GM19438 (cell line): ENCODE data around the gene OPTC.
"Not testable (repeated sequence)": the region's sequence is repeated elsewhere in the genome, so short reads cannot be mapped to it uniquely, and the experiment has no call there.

Source experiments
- ATAC-seq: cut with Tn5 transposase; IDR thresholded peaks from one replicate; pipeline ENCODE4 v1.9.1; 2021; ENCODE audit warnings: low read depth; ENCODE audit not compliant: unreplicated experiment

OPTC gene

GRCh38 chr1:203493901-203494300, at the start of gene OPTC:
Gene OPTC, plus strand, starts transcription at chr1:203494153. Its CDS starts 1,853 bp downstream, at chr1:203496006.
- ATAC-seq = no peak

DNA sequence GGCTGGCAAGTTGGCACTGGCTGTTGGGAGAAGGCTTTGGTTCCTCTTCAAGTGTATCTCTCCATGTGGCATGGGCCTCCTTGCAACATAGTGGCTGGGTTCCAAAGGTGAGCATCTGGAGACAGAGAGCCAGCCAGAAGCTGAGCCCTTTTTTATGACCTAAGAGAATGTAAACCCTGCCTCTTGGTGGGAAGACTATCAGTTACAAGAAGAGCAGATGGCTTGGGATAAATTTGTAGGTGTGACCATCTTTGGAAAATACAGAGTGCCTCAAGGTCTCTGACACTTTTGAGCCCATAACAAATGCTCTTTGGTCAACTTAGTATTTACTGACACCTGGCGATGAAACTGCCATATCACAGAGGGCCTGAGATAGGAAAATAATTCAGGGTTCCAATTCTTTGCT, 49.8 kb upstream of the OPTC start:
- no peak for ATAC-seq

GRCh38 chr1:203447151-203447550, 46.8 kb upstream of the OPTC start:
- no peak for ATAC-seq

DNA sequence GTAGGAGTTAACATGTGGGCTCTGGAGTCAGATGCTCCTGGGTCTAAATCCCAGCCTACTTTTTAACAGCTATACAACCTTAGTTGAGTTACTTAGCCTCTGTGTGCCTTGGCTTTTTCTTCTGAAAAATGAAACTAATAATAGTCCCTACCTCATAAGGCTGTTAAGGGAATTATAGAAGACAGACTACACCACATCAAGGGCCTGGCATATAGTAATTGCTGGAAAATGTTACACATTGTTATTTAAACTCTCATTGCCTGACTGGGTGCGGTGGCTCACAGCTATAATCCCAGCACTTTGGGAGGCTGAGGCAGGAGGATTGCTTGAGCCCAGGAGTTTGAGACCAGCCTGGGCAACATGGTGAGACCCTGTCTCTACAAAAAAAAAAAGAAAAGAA, 46.4 kb upstream of the OPTC start:
- not testable (repeated sequence) for ATAC-seq

- ATAC-seq = no peak
Observed at GRCh38 chr1:203448521-203449061, 45.4 kb upstream of the OPTC start.

DNA sequence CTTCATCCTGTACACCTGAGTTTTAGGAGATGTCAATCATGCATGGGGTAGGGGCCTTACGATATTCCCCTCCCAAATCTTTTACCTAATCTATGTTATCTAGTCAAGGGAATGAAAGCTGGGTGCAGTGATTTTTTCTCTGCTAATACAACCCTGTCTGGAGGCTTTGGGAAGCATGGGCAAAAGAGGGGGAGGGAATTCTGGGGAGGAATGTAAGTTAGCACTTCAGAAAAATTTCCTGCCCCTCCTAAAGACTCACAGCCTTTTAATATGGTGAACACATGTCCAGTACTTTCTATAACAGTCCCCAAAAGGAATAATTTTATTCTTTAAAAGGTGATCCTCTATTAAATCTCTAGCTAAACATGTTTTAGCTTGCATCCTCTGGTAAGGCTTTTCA, 44.0 kb upstream of the OPTC start:
- no peak for ATAC-seq

- ATAC-seq = no peak
Observed at GRCh38 chr1:203450479-203451149, 43.3 kb upstream of the OPTC start.

- ATAC-seq = no peak
Observed at GRCh38 chr1:203451836-203452784, 41.8 kb upstream of the OPTC start.

DNA sequence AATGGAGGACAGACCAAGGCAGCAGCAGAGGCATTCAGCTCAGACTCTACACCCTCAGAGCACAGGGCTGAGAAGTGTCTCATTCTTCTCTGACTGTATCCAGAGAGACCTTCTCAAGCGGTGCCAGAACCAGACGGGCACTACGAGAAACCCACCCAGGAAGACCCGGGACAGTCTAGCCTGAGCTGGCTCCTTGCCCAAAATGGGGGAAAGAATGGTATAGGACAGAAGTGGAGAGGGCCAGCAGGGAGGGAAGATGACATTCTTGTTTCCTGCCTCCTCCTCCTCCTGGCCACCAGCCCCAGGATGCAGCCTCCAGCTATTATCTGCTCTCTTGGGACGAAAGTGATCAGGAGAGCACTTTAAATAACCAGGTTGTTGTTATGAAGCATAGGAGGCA, 40.9 kb upstream of the OPTC start:
- ATAC-seq = no peak

DNA sequence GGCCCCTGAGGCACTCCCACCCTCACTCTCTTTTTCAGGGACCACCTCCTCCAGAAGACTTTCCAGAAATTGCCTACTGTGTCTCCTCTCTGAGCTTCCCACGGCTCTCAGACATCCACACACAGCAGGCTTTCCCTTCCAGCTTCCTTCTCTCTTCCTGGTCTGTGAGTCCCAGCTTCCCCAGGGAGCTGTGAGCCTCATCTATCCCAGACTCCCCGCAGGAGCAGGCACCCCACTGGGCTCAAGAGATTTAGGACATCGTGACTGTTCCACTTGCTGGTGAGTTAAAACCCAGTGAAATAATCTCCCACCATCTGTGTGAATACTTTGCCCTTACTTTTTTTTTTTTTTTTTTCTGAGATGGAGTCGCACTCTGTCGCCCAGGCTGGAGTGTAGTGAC, 40.3 kb upstream of the OPTC start:
- no peak for ATAC-seq

DNA sequence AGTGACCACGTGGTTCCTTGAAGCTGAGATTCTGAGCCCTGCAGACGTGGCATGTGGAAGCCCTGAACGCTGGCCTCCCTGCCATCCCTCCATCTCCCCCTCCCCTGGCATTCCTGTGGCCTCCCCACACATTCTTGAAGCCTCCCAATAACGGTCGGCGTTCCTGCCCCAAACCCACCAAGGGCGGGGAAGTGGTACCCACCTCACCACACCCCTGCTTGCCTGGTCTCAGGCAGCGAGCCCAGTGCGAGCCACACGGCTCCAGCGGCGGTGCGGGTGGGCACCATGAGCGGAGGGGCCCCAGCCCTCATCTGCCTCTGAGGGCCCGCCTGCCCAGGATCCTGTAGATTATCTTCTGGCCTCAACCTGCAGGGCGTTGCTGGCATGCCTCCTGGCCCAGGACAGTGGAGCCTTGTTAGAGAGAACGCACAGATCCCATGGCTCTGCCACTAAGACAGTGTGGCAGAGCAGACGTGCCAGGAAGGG, 38.9 kb upstream of the OPTC start:
- ATAC-seq = no peak

GRCh38 chr1:203455706-203456105, 38.2 kb upstream of the OPTC start:
- ATAC-seq = no peak

DNA sequence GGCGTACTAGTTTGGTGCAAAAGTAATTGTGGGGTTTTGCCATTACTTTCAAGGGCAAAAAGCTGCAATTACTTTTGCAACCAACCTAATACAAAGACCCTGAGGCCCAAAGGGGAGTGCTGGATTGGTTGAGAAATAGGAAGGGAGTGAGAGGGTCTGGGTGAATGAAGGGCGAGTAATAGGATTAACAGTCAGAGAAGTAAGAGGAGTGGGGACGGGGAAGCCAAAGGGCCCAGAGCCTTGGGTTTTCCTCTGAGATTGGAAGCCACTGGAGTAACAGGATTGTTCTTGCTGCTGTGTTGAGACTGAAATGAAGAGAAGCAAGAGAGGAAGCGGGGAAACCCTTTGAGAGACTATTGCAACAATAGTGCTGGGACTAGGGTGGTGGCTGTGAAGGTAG, 37.4 kb upstream of the OPTC start:
- no peak for ATAC-seq

DNA sequence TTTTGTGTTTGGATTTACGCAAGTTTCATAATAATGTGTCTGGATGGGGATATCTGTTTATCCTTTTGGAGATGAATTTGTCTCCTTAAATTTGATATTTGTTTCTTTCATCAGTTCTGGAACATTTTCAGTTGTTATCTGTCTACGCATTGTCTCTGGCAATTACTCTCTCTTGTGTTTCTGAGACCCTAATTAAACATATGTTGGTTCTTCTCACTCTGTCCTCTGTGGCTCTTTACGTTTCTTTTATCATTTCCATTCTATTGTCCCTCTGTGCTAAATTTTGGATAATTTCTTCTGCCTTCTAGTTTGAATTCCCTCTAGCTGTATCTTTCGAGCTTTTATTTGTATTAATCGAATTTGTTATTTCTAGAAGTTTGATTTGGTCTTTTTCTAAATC, 35.9 kb upstream of the OPTC start:
- ATAC-seq = no peak

- ATAC-seq = no peak
Observed at GRCh38 chr1:203459671-203460201, 34.2 kb upstream of the OPTC start.

GRCh38 chr1:203461717-203462116, 32.2 kb upstream of the OPTC start:
- ATAC-seq = no peak

DNA sequence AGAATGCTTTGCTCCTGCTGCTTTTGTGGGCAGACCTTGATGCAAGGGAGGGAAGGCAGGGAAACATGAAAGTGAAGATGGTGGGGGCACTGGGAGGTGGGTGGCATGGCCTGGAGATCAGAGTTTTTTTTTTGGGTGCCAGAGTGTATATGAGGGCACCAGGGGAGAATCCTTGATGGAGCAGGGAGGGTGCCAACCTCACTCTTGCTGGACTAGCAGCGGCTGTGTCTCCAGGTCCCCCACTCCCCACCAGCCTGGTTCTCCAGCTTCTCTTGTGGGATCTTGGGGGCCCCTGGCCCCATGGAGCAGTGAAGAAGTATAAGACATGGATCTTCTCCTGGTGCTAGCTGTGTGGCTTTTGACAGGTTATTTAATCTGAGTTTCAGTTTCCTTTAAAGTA, 31.8 kb upstream of the OPTC start:
- ATAC-seq = no peak

- no peak for ATAC-seq
Observed at GRCh38 chr1:203462878-203463277, 31.1 kb upstream of the OPTC start.

- no peak for ATAC-seq
Observed at GRCh38 chr1:203463469-203464062, 30.4 kb upstream of the OPTC start.

GRCh38 chr1:203464226-203464625, 29.7 kb upstream of the OPTC start:
- ATAC-seq = no peak

DNA sequence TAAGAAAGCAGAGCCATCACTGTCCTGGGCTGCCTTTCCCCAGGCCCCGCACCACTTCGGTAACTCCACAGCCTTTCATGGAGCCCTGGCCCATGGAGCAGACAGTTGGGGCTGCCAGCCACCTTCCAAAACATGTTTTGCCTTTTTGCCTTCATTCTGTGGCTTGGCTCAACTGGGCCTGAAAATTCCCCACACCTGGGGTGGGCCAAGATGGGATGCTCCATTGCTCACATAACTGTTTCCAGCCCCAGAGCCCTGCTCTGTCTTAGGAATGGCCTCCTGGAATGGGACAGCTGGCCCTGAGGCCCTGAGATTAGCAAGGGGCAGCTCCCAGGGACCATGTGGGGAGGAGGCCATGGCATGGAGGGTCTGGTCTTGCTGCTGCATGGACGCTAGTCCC, 29.2 kb upstream of the OPTC start:
- ATAC-seq = no peak
